ENCODE data around the gene ZNF681.
"Not testable (repeated sequence)": the region's sequence is repeated elsewhere in the genome, so short reads cannot be mapped to it uniquely, and the experiment has no call there.

ZNF681 gene

DNA sequence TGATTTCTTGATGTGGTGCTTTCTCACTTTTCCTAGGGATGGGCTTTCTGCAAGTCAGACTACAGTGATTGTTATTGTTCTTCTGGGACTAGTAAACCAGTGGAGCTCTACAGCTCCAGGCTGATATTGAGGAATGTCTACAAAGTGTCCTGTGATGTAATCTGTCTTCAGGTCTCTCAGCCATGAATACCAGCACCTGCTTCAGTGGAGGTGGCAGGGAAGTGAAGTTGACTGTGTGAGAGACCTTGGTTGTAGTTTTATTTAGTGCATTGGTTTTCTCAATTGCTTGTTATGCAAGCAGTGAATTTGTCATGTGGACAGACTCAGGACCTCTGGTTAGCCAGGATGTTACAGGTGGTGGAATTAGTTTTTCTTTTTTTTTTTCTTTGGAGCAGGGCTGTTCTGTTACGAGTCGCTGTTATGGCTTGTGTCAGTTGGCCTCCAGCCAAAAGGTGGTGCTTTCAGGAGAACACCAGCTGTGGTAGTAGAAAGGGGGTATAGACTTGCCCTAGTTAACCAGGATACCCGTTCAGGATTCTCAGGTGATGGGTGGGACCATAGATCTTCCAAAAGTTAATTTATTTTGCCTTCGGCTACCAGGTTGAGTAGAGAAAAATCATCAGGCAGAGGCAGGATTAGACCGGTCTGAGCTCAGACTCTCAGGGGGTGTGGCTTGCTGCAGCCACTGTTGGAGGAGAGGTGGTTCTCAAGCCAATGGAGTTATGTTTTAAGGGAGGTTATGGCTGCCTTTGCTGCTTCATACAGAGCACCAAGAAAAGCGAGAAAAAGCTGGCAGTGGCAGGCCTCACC is 59.8 kb downstream of the ZNF681 start:
- no peak for DNase-seq (ENCODE audit: low read depth in 2 of 2, low spot score in 1 of 2)

DNA sequence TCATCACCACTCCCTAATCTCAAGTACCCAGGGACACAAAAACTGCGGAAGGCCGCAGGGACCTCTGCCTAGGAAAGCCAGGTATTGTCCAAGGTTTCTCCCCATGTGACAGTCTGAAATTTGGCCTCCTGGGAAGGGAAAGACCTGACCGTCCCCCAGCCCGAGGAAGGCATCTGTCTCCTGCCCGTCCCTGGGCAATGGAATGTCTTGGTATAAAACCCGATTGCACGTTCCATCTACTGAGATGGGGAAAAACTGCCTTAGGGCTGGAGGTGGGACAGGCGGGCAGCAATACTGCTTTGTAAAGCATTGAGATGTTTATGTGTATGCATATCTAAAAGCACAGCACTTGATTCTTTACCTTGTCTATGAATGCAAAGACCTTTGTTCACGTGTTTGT is 65.8 kb downstream of the ZNF681 start:
- not testable (repeated sequence) for DNase-seq (ENCODE audit: low read depth in 2 of 2, low spot score in 1 of 2)
